ENCODE data around the gene UNC80.

UNC80 gene

GRCh38 chr2:209824391-209824790 is 52.8 kb downstream of the UNC80 start:
- ChIA-PET POLR2A (no interaction called here), CTCF (interaction anchor here (1.3 kb wide), 1 partner anchor 9 kb away, joined by 3 read pairs; no protein-coding TSS in a partner anchor)
- DNase-seq: no peak
- WGBS (ENCODE audit: insufficient coverage): no CpG with 5 or more reads among the region's 1 CpG
- Histone ChIP-seq H3K36me3 (ENCODE audit: control insufficient read depth in 4 of 4, insufficient read depth in 4 of 4, low read length in 3 of 4) (no peaks in the 10 kb centered on the region), H3K9me3 (ENCODE audit: control extremely low read depth in 1 of 5, control insufficient read depth in 4 of 5, insufficient read depth in 2 of 5, low read depth in 1 of 5, low read length in 4 of 5) (no peaks in the 10 kb centered on the region), H3K27ac (ENCODE audit: insufficient read depth in 1 of 2, low read depth in 1 of 2, low read length in 2 of 2, poor library complexity in 1 of 2, severe bottlenecking in 2 of 2) (no peak overlapping the region), H3K27me3 (replicated peaks in 2 of 5; ENCODE audit: control insufficient read depth in 4 of 5, insufficient read depth in 5 of 5, low read length in 4 of 5) (no peaks in the 10 kb centered on the region), H3K4me3 (ENCODE audit: control insufficient read depth in 1 of 7, extremely low read depth in 1 of 7, insufficient read depth in 4 of 7, low read depth in 2 of 7, low read length in 6 of 7) (no peak overlapping the region), H3K4me1 (ENCODE audit: control extremely low read depth in 1 of 4, control insufficient read depth in 4 of 4, insufficient read depth in 4 of 4, low read length in 3 of 4) (peaks cover 0 to 4% (median under 1%) of the 10 kb centered on the region in 4 experiments)

- Histone ChIP-seq H3K9me3 (ENCODE audit: control extremely low read depth in 1 of 5, control insufficient read depth in 4 of 5, insufficient read depth in 2 of 5, low read depth in 1 of 5, low read length in 4 of 5) (no peaks in the 10 kb centered on the region), H3K27me3 (replicated peaks in 2 of 5; ENCODE audit: control insufficient read depth in 4 of 5, insufficient read depth in 5 of 5, low read length in 4 of 5) (peaks cover 0 to 5% (median 0%) of the 10 kb centered on the region in 5 experiments), H3K4me3 (ENCODE audit: control insufficient read depth in 1 of 7, extremely low read depth in 1 of 7, insufficient read depth in 4 of 7, low read depth in 2 of 7, low read length in 6 of 7) (no peak overlapping the region), H3K36me3 (ENCODE audit: control insufficient read depth in 4 of 4, insufficient read depth in 4 of 4, low read length in 3 of 4) (no peaks in the 10 kb centered on the region), H3K27ac (ENCODE audit: insufficient read depth in 1 of 2, low read depth in 1 of 2, low read length in 2 of 2, poor library complexity in 1 of 2, severe bottlenecking in 2 of 2) (no peak overlapping the region), H3K4me1 (ENCODE audit: control extremely low read depth in 1 of 4, control insufficient read depth in 4 of 4, insufficient read depth in 4 of 4, low read length in 3 of 4) (no peaks in the 10 kb centered on the region)
- 89% methylated on average over 4 of the region's 4 CpGs for WGBS (ENCODE audit: insufficient coverage)
- CTCF ChIA-PET: interaction anchor here (0.6 kb wide), 1 partner anchor 196 kb away, joined by 3 read pairs; no protein-coding TSS in a partner anchor
- no peak for DNase-seq
- POLR2A ChIA-PET: no interaction called here
Observed at GRCh38 chr2:209830722-209831465, 59.3 kb downstream of the UNC80 start.

DNA sequence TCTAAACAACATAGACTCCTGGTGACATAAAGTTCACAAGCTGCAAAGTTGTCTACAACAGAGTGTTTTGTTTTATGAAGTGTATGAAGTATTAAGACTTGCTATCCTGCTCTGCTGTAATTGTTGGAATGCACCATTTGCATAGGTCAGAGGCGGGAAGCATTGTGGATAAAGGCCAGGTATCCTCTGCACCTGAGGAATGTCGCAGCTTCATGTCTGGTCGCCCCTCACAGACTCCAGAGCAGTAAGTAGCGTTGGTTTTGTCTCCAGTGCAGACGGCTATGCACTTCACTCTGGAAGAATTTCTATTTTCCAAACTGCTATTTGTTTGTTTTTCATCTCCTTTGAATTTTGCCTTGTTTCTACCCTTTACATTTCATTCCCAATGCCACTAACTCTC is 63.1 kb downstream of the UNC80 start:
- ChIA-PET CTCF (no interaction called here), POLR2A (no interaction called here)
- no peak overlapping the region for H3K4me3 ChIP-seq (ENCODE audit: control insufficient read depth in 1 of 7, extremely low read depth in 1 of 7, insufficient read depth in 4 of 7, low read depth in 2 of 7, low read length in 6 of 7)
- H3K9me3 ChIP-seq (ENCODE audit: control extremely low read depth in 1 of 5, control insufficient read depth in 4 of 5, insufficient read depth in 2 of 5, low read depth in 1 of 5, low read length in 4 of 5): no peaks in the 10 kb centered on the region
- no peaks in the 10 kb centered on the region for H3K36me3 ChIP-seq (ENCODE audit: control insufficient read depth in 4 of 4, insufficient read depth in 4 of 4, low read length in 3 of 4)
- WGBS (ENCODE audit: insufficient coverage): 82% methylated on average over 5 of the region's 5 CpGs
- no peak for DNase-seq
- H3K27ac ChIP-seq (ENCODE audit: insufficient read depth in 1 of 2, low read depth in 1 of 2, low read length in 2 of 2, poor library complexity in 1 of 2, severe bottlenecking in 2 of 2): no peak overlapping the region
- H3K27me3 ChIP-seq (replicated peaks in 2 of 5; ENCODE audit: control insufficient read depth in 4 of 5, insufficient read depth in 5 of 5, low read length in 4 of 5): peaks cover 0 to 5% (median 0%) of the 10 kb centered on the region in 5 experiments
- H3K4me1 ChIP-seq (ENCODE audit: control extremely low read depth in 1 of 4, control insufficient read depth in 4 of 4, insufficient read depth in 4 of 4, low read length in 3 of 4): no peaks in the 10 kb centered on the region

- ChIA-PET CTCF (interaction anchor here (1.1 kb wide), 1 partner anchor 10 kb away, joined by 4 read pairs; no protein-coding TSS in a partner anchor), POLR2A (no interaction called here)
- no peak overlapping the region for H3K4me3 ChIP-seq (ENCODE audit: control insufficient read depth in 1 of 7, extremely low read depth in 1 of 7, insufficient read depth in 4 of 7, low read depth in 2 of 7, low read length in 6 of 7)
- peaks cover 0 to 2% (median 0%) of the 10 kb centered on the region in 5 experiments for H3K27me3 ChIP-seq (replicated peaks in 2 of 5; ENCODE audit: control insufficient read depth in 4 of 5, insufficient read depth in 5 of 5, low read length in 4 of 5)
- no peaks in the 10 kb centered on the region for H3K9me3 ChIP-seq (ENCODE audit: control extremely low read depth in 1 of 5, control insufficient read depth in 4 of 5, insufficient read depth in 2 of 5, low read depth in 1 of 5, low read length in 4 of 5)
- no peaks in the 10 kb centered on the region for H3K36me3 ChIP-seq (ENCODE audit: control insufficient read depth in 4 of 4, insufficient read depth in 4 of 4, low read length in 3 of 4)
- H3K27ac ChIP-seq (ENCODE audit: insufficient read depth in 1 of 2, low read depth in 1 of 2, low read length in 2 of 2, poor library complexity in 1 of 2, severe bottlenecking in 2 of 2): no peak overlapping the region
- DNase-seq: no peak
- WGBS (ENCODE audit: insufficient coverage): 97% methylated on average over 3 of the region's 3 CpGs
- H3K4me1 ChIP-seq (ENCODE audit: control extremely low read depth in 1 of 4, control insufficient read depth in 4 of 4, insufficient read depth in 4 of 4, low read length in 3 of 4): no peaks in the 10 kb centered on the region
Observed at GRCh38 chr2:209840434-209840833, 68.8 kb downstream of the UNC80 start.

DNA sequence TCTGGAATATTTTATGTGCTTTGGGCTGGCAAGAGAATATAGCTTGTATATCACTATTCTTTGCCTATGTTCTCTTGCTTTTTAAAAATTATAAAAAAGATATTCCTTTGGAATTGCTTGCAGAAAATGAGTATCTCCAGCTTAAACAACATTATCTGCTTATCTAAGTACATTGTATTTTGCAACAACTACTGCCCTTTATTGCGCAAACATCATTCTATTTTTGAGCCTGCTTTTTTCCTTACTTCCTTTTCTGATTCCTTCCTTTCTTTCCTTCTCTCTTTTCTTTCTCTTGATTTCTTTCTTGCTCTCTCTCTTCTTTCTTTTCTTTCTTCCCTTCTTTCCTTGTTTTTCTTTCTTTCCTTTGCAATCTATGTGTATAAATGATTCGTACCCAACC is 74.0 kb downstream of the UNC80 start:
- ChIA-PET CTCF (no interaction called here), POLR2A (no interaction called here)
- H3K4me3 ChIP-seq (ENCODE audit: control insufficient read depth in 1 of 7, extremely low read depth in 1 of 7, insufficient read depth in 4 of 7, low read depth in 2 of 7, low read length in 6 of 7): no peak overlapping the region
- 92% methylated on average over 1 of the region's 2 CpGs for WGBS (ENCODE audit: insufficient coverage)
- H3K27ac ChIP-seq (ENCODE audit: insufficient read depth in 1 of 2, low read depth in 1 of 2, low read length in 2 of 2, poor library complexity in 1 of 2, severe bottlenecking in 2 of 2): no peak overlapping the region
- no peaks in the 10 kb centered on the region for H3K9me3 ChIP-seq (ENCODE audit: control extremely low read depth in 1 of 5, control insufficient read depth in 4 of 5, insufficient read depth in 2 of 5, low read depth in 1 of 5, low read length in 4 of 5)
- peaks cover 0 to 4% (median 2%) of the 10 kb centered on the region in 5 experiments for H3K27me3 ChIP-seq (replicated peaks in 2 of 5; ENCODE audit: control insufficient read depth in 4 of 5, insufficient read depth in 5 of 5, low read length in 4 of 5)
- no peak for DNase-seq
- no peaks in the 10 kb centered on the region for H3K36me3 ChIP-seq (ENCODE audit: control insufficient read depth in 4 of 4, insufficient read depth in 4 of 4, low read length in 3 of 4)
- no peaks in the 10 kb centered on the region for H3K4me1 ChIP-seq (ENCODE audit: control extremely low read depth in 1 of 4, control insufficient read depth in 4 of 4, insufficient read depth in 4 of 4, low read length in 3 of 4)

DNA sequence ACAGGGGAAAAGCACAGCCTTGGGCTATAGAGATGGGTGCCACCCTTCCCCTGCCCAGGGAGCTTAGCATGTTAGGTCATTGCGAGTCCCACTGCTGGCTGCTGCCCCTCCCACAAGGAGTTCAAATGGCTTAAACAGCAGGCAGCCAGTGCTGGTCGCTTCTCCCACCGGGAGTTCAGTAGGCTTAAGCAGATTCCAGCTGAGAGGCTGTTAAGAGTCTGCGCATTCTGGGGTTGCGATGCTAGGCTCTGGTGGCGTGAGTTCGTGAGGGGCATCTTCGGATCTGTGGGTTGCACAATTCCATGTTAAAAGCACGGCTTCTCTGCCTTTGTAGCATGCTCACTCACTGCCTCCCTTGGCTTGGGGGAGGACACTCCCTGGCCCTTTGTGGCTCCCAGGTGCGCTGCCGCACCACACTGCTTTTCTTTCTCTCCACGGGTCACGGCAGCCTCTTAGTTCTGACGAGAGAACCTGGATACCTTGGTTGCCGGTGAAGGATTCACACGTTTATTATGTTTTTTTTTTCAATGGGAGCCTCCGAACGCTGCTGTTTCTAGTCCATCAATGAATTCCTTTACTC is 93.2 kb downstream of the UNC80 start:
- no peaks in the 10 kb centered on the region for H3K4me1 ChIP-seq (ENCODE audit: control extremely low read depth in 1 of 4, control insufficient read depth in 4 of 4, insufficient read depth in 4 of 4, low read length in 3 of 4)

DNA sequence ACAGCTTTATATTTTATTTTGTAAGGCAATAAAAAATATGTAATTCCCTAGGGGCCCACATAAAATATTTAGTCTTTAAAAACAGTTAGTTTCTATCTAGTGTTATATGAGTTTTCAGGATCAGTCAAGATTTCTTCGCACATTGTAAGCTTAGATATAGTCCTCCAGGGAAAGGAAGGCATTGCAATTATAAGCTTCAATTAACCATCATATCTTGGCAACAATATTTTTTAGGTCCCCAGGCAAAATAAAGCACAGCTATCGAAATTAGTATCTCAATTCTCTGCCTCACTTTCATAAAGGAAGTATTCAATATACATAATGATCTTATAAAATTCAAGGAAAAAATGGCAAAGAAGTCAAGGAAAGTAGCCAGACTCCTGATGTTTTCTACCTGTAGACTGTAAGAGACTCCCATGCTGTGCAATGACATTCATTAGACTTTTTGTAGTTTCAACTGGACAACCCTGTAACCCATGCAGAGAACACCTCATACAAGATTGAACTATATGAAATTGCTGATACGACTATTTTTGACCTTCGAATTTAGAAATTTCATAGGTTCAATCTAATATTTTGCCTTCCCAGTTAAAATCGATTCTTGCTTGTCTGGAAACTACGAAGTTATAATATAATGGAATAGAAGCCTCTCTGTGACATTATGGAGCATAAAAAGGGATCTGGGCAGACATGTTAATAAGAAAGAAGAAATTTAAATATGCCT is 96.8 kb downstream of the UNC80 start:
- POLR2A ChIA-PET: no interaction called here
- no CpG with 5 or more reads among the region's 6 CpGs for WGBS (ENCODE audit: insufficient coverage)
- Histone ChIP-seq H3K27ac (ENCODE audit: insufficient read depth in 1 of 2, low read depth in 1 of 2, low read length in 2 of 2, poor library complexity in 1 of 2, severe bottlenecking in 2 of 2) (no peak overlapping the region), H3K27me3 (replicated peaks in 2 of 5; ENCODE audit: control insufficient read depth in 4 of 5, insufficient read depth in 5 of 5, low read length in 4 of 5) (no peaks in the 10 kb centered on the region), H3K4me3 (ENCODE audit: control insufficient read depth in 1 of 7, extremely low read depth in 1 of 7, insufficient read depth in 4 of 7, low read depth in 2 of 7, low read length in 6 of 7) (no peak overlapping the region), H3K4me1 (ENCODE audit: control extremely low read depth in 1 of 4, control insufficient read depth in 4 of 4, insufficient read depth in 4 of 4, low read length in 3 of 4) (no peaks in the 10 kb centered on the region), H3K36me3 (ENCODE audit: control insufficient read depth in 4 of 4, insufficient read depth in 4 of 4, low read length in 3 of 4) (no peaks in the 10 kb centered on the region), H3K9me3 (ENCODE audit: control extremely low read depth in 1 of 5, control insufficient read depth in 4 of 5, insufficient read depth in 2 of 5, low read depth in 1 of 5, low read length in 4 of 5) (peaks cover 0 to 6% (median 0%) of the 10 kb centered on the region in 5 experiments)
- CTCF ChIA-PET: no interaction called here
- no peak for DNase-seq

More for the DNA sequence above, 93.2 kb downstream of the UNC80 start:
- Histone ChIP-seq H3K4me3 (ENCODE audit: control insufficient read depth in 1 of 7, extremely low read depth in 1 of 7, insufficient read depth in 4 of 7, low read depth in 2 of 7, low read length in 6 of 7) (no peak overlapping the region), H3K27ac (ENCODE audit: insufficient read depth in 1 of 2, low read depth in 1 of 2, low read length in 2 of 2, poor library complexity in 1 of 2, severe bottlenecking in 2 of 2) (no peak overlapping the region), H3K36me3 (ENCODE audit: control insufficient read depth in 4 of 4, insufficient read depth in 4 of 4, low read length in 3 of 4) (no peaks in the 10 kb centered on the region), H3K9me3 (ENCODE audit: control extremely low read depth in 1 of 5, control insufficient read depth in 4 of 5, insufficient read depth in 2 of 5, low read depth in 1 of 5, low read length in 4 of 5) (peaks cover 0 to 6% (median 0%) of the 10 kb centered on the region in 5 experiments), H3K27me3 (replicated peaks in 2 of 5; ENCODE audit: control insufficient read depth in 4 of 5, insufficient read depth in 5 of 5, low read length in 4 of 5) (no peaks in the 10 kb centered on the region)
- no peak for DNase-seq
- 51% methylated on average over 16 of the region's 18 CpGs for WGBS (ENCODE audit: insufficient coverage)
- CTCF ChIA-PET: no interaction called here
- POLR2A ChIA-PET: no interaction called here

Data from common myeloid progenitor, CD34-positive (primary cell).